HUES48 (cell line): ENCODE results near the gene KLK15.

ENCODE experiments used
- H3K27ac ChIP-seq: one replicate; pipeline ENCODE4 v1.7.0; 2013; ENCODE audit warnings: low read depth, low read length, inconsistent platforms
- H3K27me3 ChIP-seq: 2 replicates; pipeline ENCODE4 v1.6.1; 2013; ENCODE audit warnings: mild to moderate bottlenecking, low read length; ENCODE audit not compliant: control insufficient read depth, insufficient read depth
- H3K36me3 ChIP-seq: 2 replicates; pipeline ENCODE4 v1.6.1; 2013; ENCODE audit warnings: low read length; ENCODE audit not compliant: control insufficient read depth, insufficient read depth
- H3K4me1 ChIP-seq: 2 replicates; pipeline ENCODE4 v1.6.1; 2013; ENCODE audit warnings: mild to moderate bottlenecking, low read length; ENCODE audit not compliant: control insufficient read depth, insufficient read depth
- H3K4me3 ChIP-seq: 2 replicates; pipeline ENCODE4 v1.5.1; 2013; ENCODE audit warnings: mild to moderate bottlenecking, low read depth, low read length
- H3K9ac ChIP-seq: 2 replicates; pipeline ENCODE4 v1.6.1; 2013; ENCODE audit warnings: mild to moderate bottlenecking, low read depth, low read length, moderate library complexity
- H3K9me3 ChIP-seq: 2 replicates; pipeline ENCODE4 v1.6.1; 2013; ENCODE audit warnings: low read length; ENCODE audit not compliant: control insufficient read depth, insufficient read depth

The KLK15 gene

GRCh38 chr19:50831026-50831396, 2.4 kb downstream of the KLK15 start:
- no peaks in the 10 kb centered on the region for H3K9me3 ChIP-seq

GRCh38 chr19:50830266-50831025, 2.9 kb downstream of the KLK15 start:
- Histone ChIP-seq H3K27me3 (peaks cover 8% of the 10 kb centered on the region), H3K9me3 (no peaks in the 10 kb centered on the region), H3K27ac (no peak overlapping the region), H3K36me3 (no peaks in the 10 kb centered on the region), H3K9ac (no peak overlapping the region), H3K4me1 (no peaks in the 10 kb centered on the region), H3K4me3 (no peak overlapping the region)

More at GRCh38 chr19:50831026-50831396, 2.4 kb downstream of the KLK15 start:
- Histone ChIP-seq H3K27ac (no peak overlapping the region), H3K4me1 (no peaks in the 10 kb centered on the region; the same call in 1 of the 2 replicates), H3K36me3 (no peaks in the 10 kb centered on the region), H3K9ac (no peak overlapping the region), H3K4me3 (no peak overlapping the region), H3K27me3 (peaks cover 13% of the 10 kb centered on the region)

GRCh38 chr19:50829801-50830200, 3.6 kb downstream of the KLK15 start:
- no peak overlapping the region for H3K9ac ChIP-seq
- H3K4me1 ChIP-seq, result no peaks in the 10 kb centered on the region
- no peak overlapping the region for H3K4me3 ChIP-seq
- peaks cover 2% of the 10 kb centered on the region for H3K27me3 ChIP-seq
- H3K9me3 ChIP-seq, result no peaks in the 10 kb centered on the region
- H3K36me3 ChIP-seq, result no peaks in the 10 kb centered on the region
- H3K27ac ChIP-seq, result no peak overlapping the region

GRCh38 chr19:50827476-50827875, 5.9 kb downstream of the KLK15 start:
- Histone ChIP-seq H3K9ac (no peak overlapping the region), H3K4me3 (no peak overlapping the region), H3K4me1 (no peaks in the 10 kb centered on the region), H3K27ac (no peak overlapping the region), H3K27me3 (peaks cover under 1% of the 10 kb centered on the region), H3K9me3 (no peaks in the 10 kb centered on the region), H3K36me3 (no peaks in the 10 kb centered on the region)

- H3K27me3 ChIP-seq, result peaks cover 9% of the 10 kb centered on the region
Measured at GRCh38 chr19:50826492-50827240, 6.7 kb downstream of the KLK15 start.

GRCh38 chr19:50823389-50824042, 9.9 kb downstream of the KLK15 start, which contains the start of gene KLK1:
Gene KLK1 (minus strand): TSS chr19:50823787. CDS start chr19:50823748, 39 bp downstream.
- no peak within 1 kb of the TSS for H3K4me3 ChIP-seq
- H3K9ac ChIP-seq, result no peak within 1 kb of the TSS
- H3K27me3 ChIP-seq, result peaks cover 39% of the 10 kb centered on the region
- H3K36me3 ChIP-seq, result no peaks in the 10 kb centered on the region
- H3K9me3 ChIP-seq, result no peaks in the 10 kb centered on the region
- no peak within 1 kb of the TSS for H3K27ac ChIP-seq
- peaks cover 16% of the 10 kb centered on the region for H3K4me1 ChIP-seq

More at GRCh38 chr19:50826492-50827240, 6.7 kb downstream of the KLK15 start:
- H3K9me3 ChIP-seq, result no peaks in the 10 kb centered on the region
- H3K27ac ChIP-seq, result no peak overlapping the region
- no peaks in the 10 kb centered on the region for H3K36me3 ChIP-seq
- no peak overlapping the region for H3K4me3 ChIP-seq
- H3K9ac ChIP-seq, result no peak overlapping the region
- H3K4me1 ChIP-seq, result peaks cover under 1% of the 10 kb centered on the region; the same call in 1 of the 2 replicates

GRCh38 chr19:50822661-50823208, 10.6 kb downstream of the KLK15 start:
- H3K36me3 ChIP-seq, result no peaks in the 10 kb centered on the region
- no peak overlapping the region for H3K9ac ChIP-seq
- H3K4me1 ChIP-seq, result peaks cover 16% of the 10 kb centered on the region
- H3K9me3 ChIP-seq, result no peaks in the 10 kb centered on the region
- no peak overlapping the region for H3K4me3 ChIP-seq
- H3K27me3 ChIP-seq, result peaks cover 39% of the 10 kb centered on the region
- H3K27ac ChIP-seq, result no peak overlapping the region

- no peak overlapping the region for H3K9ac ChIP-seq
- H3K27me3 ChIP-seq, result peaks cover 39% of the 10 kb centered on the region
- H3K36me3 ChIP-seq, result no peaks in the 10 kb centered on the region
- H3K9me3 ChIP-seq, result no peaks in the 10 kb centered on the region
- H3K27ac ChIP-seq, result no peak overlapping the region
- H3K4me3 ChIP-seq, result no peak overlapping the region
- H3K4me1 ChIP-seq, result peaks cover 16% of the 10 kb centered on the region
Measured at GRCh38 chr19:50821622-50822021, 11.8 kb downstream of the KLK15 start.

GRCh38 chr19:50821248-50821612, 12.1 kb downstream of the KLK15 start:
- Histone ChIP-seq H3K9me3 (no peaks in the 10 kb centered on the region), H3K27ac (no peak overlapping the region), H3K9ac (no peak overlapping the region), H3K4me1 (peaks cover 16% of the 10 kb centered on the region), H3K36me3 (no peaks in the 10 kb centered on the region), H3K27me3 (peaks cover 39% of the 10 kb centered on the region), H3K4me3 (peak overlapping the region; percentile 39)

- Histone ChIP-seq H3K9ac (no peak overlapping the region), H3K9me3 (no peaks in the 10 kb centered on the region), H3K27ac (no peak overlapping the region), H3K36me3 (no peaks in the 10 kb centered on the region), H3K27me3 (peaks cover 39% of the 10 kb centered on the region), H3K4me3 (peak overlapping the region; percentile 55), H3K4me1 (peaks cover 16% of the 10 kb centered on the region)
Measured at GRCh38 chr19:50820549-50821247, 12.7 kb downstream of the KLK15 start.
